ENCODE results near the gene TRIO.

- TF ChIP-seq, protein P1, sequence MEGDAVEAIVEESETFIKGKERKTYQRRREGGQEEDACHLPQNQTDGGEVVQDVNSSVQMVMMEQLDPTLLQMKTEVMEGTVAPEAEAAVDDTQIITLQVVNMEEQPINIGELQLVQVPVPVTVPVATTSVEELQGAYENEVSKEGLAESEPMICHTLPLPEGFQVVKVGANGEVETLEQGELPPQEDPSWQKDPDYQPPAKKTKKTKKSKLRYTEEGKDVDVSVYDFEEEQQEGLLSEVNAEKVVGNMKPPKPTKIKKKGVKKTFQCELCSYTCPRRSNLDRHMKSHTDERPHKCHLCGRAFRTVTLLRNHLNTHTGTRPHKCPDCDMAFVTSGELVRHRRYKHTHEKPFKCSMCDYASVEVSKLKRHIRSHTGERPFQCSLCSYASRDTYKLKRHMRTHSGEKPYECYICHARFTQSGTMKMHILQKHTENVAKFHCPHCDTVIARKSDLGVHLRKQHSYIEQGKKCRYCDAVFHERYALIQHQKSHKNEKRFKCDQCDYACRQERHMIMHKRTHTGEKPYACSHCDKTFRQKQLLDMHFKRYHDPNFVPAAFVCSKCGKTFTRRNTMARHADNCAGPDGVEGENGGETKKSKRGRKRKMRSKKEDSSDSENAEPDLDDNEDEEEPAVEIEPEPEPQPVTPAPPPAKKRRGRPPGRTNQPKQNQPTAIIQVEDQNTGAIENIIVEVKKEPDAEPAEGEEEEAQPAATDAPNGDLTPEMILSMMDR (IDR thresholded peaks at IDR 0.05 in 2 of 3, conservative IDR thresholded peaks at IDR 0.05 in 1 of 3; ENCODE audit: borderline replicate concordance in 1 of 3, insufficient read depth in 1 of 3, low read depth in 2 of 3, low read length in 2 of 3) = no peak
- TF ChIP-seq RAD21 (IDR thresholded peaks at IDR 0.05; ENCODE audit: low read depth) (no peak), ELF1 (IDR thresholded peaks at IDR 0.05; ENCODE audit: borderline replicate concordance, low read depth) (no peak), SRF (IDR thresholded peaks at IDR 0.05; ENCODE audit: low read depth) (no peak), SP1 (IDR thresholded peaks at IDR 0.05; ENCODE audit: low read depth) (no peak), REST (IDR thresholded peaks at IDR 0.05; ENCODE audit: low read depth) (no peak)
Measured at GRCh38 chr5:14359069-14360043, 216.2 kb downstream of the TRIO start.

Measured in HCT116 (cell line).